SK-MEL-5 (cell line): ENCODE results near the gene PYCR2. TPM values are rescaled to one million over a fixed set of nuclear protein-coding genes. Genes with fewer than 3 reads are reported as not detected.
"Not testable (repeated sequence)": the region's sequence is repeated elsewhere in the genome, so short reads cannot be mapped to it uniquely, and the experiment has no call there.

Experiments used
- DNase-seq: peaks from one replicate; pipeline ENCODE4 v3.0.0-alpha.2; 2016; ENCODE audit warnings: low read depth, low spot score
- in situ Hi-C: cut with HindIII; loops from 2 replicates; pipeline ENCODE4 v1.10.0; 2016; ENCODE audit warnings: low sequenced_read_pairs, high pct_unique_total_duplicates, low pct_unique_long_range_greater_than_20kb
- total RNA-seq: library from RNA; depleted of rRNA; stranded (reverse); fragments of >200 nt; shearing (Covaris generic); gene quantifications from 2 replicates; pipeline ENCODE4 v1.2.3, GENCODE V29; 2014

Gene PYCR2
- total RNA-seq, 1 experiment from 2014 or later = 46.2 TPM

GRCh38 chr1:225907341-225907740 is 16.7 kb downstream of the PYCR2 start:
- in situ Hi-C loops = no loop called here

DNA sequence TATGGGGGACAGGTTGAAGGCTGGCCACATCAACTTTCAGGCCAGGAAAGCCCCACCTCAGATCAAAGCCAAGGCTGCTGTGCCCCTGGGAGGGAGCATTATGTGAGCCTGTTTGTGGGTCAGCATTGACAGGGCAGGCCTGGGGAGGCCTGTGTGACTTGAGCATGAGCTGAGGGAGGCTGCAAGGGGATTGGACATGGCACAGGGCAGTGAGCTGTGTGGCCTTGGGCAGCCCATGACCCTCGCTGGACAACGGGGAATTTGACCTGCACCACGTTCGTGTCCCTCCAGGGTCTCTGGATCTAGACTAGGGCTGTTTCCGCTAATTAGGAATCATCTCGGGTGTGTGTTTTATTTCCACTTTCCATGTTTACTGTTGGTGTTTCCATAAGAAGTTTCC is 17.6 kb downstream of the PYCR2 start:
- in situ Hi-C loops = no loop called here
- no peak for DNase-seq

More at GRCh38 chr1:225907341-225907740, 16.7 kb downstream of the PYCR2 start:
- no peak for DNase-seq

DNA sequence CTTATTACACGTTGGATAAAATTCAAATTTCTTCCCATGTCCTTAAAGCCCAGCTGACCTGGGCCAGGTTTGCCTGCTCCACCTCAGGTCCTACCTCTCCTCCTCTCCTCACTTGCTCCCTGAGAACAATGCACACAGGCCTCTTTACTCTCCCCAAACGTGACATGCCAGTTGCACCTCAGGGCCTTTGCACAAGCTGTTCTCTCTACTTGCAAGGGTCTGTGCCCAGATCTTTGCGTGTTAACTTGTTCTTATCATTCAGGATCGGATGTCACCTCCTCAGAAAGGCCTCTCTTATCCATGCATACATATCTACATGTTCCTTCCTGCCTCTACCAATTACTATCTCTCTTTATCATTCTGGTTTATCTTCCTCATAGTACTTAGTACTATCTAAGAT is 20.4 kb downstream of the PYCR2 start:
- no peak for DNase-seq
- in situ Hi-C loops = no loop called here

- in situ Hi-C loops = no loop called here
- no peak for DNase-seq
These were observed 24.8 kb downstream of the PYCR2 start for GRCh38 chr1:225899044-225899925.

GRCh38 chr1:225897595-225898514 is 26.2 kb downstream of the PYCR2 start:
- no peak for DNase-seq
- in situ Hi-C loops = no loop called here

DNA sequence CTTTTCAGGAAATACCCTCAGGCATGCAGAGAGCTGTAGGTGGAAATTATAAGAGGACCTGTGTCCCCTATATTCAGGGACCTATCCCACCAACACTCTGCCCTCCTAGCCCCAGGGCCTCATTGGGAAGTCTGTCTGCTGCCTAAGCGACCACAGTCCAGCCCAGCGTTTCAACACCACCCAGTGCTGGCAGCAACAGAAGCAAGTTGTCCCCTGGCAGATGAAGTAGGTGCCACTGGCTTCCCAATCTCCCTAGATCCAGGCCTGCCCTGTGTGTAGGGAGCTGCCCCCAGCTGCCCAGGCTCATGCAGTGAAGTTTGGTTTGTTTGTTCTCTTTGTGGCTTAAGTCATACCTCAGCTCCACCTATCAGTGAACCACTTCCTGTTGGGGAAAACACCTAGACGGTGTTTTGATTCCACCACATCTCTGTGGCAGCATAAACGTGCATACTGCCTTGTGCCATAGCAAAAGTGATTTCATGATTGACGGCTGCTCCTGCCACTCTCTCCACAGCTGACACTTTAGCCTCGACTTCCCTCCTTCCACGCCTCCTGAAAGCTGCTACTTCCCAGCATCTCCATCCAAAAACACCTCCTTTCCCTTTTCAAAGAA is 27.0 kb downstream of the PYCR2 start:
- in situ Hi-C loops = no loop called here
- DNase-seq = no peak

GRCh38 chr1:225896494-225896893 is 27.6 kb downstream of the PYCR2 start:
- DNase-seq = no peak
- in situ Hi-C loops = no loop called here

DNA sequence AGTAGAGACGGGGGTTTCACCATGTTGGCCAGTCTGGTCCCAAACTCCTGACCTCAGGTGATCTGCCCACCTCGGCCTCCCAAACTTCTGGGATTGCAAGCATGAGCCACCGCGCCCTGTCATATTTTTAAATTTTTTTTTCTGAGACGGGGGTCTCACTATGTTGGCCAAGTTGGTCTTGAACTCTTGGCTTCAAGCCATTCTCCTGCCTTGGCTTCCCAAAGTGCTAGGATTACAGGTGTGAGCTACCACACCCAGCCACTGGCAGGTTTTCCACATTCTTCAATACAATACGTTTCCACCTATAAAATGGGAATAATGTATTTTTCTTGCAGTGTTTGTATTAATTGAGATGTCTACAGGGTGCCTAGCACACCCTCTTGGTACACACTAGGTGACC is 31.7 kb downstream of the PYCR2 start:
- no peak for DNase-seq
- in situ Hi-C loops = no loop called here

- in situ Hi-C loops = no loop called here
- DNase-seq = no peak
These were observed 32.6 kb downstream of the PYCR2 start for GRCh38 chr1:225891229-225891972.

- in situ Hi-C loops = no loop called here
- no peak for DNase-seq
These were observed 33.5 kb downstream of the PYCR2 start for GRCh38 chr1:225890346-225891228.

DNA sequence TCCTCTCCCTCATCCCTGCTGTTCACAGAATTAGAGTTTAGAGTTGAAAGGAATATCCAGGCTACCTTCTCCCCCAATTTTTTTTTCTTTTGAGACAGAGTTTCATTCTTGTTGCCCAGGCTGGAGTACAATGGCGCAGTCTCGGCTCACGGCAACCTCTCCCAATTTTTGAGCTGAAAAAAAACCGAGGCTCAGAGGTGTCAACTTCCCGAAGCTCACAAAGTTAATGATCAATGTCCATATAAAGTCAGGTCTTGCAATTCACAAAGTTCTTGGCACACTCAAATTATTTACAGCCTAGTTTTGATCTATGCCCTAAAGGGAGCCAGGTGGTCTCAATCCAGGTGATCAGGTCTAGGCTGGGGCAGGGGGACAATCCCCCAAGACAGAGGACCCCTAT is 34.3 kb downstream of the PYCR2 start:
- no peak for DNase-seq
- in situ Hi-C loops = no loop called here

DNA sequence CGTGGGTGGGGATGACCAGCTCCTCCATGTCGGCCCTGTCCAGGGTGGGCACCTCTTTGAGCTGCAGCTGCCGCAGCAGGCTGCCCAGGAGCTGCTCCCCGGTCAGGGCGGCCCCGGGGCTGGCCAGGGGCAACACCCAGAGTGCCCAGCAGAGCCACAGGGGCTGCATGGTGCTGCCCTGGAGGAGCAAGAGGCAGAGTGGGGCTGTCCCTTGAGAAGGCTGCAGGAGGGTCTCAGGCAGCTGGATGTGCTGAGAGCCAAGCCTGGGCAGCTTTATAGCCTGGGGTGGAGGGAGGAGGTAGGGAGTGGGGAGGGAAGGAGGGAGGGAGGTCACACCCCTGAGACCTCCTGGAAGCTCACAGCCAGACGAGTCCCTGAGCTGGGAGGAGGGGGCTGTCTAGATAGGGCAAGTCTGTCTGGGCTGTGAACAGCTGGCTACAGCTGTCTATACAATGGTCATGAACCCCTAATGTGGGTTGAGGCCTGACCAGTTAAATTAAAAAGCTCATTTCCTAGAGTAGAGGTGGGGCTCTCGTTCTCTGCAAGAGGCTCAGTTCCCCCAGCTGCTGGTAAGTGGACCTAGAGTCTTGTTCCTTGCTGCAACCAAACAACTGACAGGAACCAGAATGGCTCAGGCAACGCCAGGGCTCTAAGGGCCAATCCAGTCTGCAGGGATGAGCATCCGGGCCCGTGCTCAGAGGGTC is 35.0 kb downstream of the PYCR2 start, which contains the start of gene LEFTY1:
LEFTY1 (minus strand) TSS at position 249 of the 704 bp plus-strand sequence; CDS start at position 169, 80 bp downstream.
- no peak for DNase-seq
- in situ Hi-C loops = no loop called here

DNA sequence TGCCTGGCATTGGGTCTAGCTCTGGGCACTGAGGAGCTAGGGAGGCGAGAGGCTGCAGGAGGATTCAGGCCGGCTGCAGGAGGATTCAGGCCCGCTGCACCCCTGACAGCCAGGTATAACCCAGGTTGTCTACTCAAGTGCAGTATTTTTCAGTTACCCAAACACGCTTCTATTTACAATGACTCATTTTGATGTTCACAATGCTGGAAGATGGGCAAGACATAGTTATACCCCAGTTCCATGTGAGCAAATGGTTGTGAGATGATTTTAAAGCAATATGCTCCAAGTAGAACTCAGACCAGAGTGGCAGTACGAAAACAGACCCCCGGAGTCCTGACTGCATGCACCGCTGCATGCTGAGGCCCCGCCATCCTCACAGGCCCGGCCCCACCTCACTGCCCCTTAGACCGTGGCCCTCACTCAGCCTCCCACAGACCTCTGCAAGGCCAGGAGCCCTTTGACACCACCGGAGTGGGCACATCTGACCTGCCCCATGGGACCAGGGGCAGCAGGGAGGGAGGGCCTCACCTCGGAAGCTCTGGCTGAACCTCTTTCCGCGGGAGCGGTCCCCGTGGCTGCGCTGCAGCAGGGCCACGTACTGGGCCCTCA is 35.7 kb downstream of the PYCR2 start:
- DNase-seq = no peak
- in situ Hi-C loops = no loop called here

GRCh38 chr1:225887554-225888288 is 36.3 kb downstream of the PYCR2 start:
- in situ Hi-C loops, DNase-seq: not testable (repeated sequence)

GRCh38 chr1:225887030-225887314 is 37.1 kb downstream of the PYCR2 start:
- in situ Hi-C loops = no loop called here
- no peak for DNase-seq
